WTC11 (cell line): Measurements from ENCODE around the gene PSMD11.

Source experiments
- CTCF ChIP-seq: fragments of 200-600 bp; IDR thresholded peaks from 2 replicates; pipeline ENCODE4 v1.8.0; 2022; ENCODE audit warnings: antibody characterized with exemption
- E2F1 ChIP-seq: sonication (generic); formaldehyde crosslinking; IDR thresholded peaks from 2 replicates; pipeline ENCODE4 v1.8.0; 2022; ENCODE audit warnings: mild to moderate bottlenecking, missing genetic modification reagents

- no peak for TF ChIP-seq CTCF
- no peak for TF ChIP-seq E2F1 (CRISPR knock-in tag)
These were observed 40.3 kb downstream of the PSMD11 start for GRCh38 chr17:32484628-32485027.
